Skeletal muscle satellite cell (primary cell): ENCODE data around the gene SNX20.

ENCODE experiments used
- H3K27me3 ChIP-seq: 2 replicates; pipeline ENCODE4 v1.7.0; 2013; ENCODE audit warnings: low read length; ENCODE audit not compliant: control insufficient read depth, insufficient read depth
- H3K36me3 ChIP-seq: 2 replicates; pipeline ENCODE4 v1.7.0; 2013; ENCODE audit warnings: mild to moderate bottlenecking, control low read depth, low read length; ENCODE audit not compliant: insufficient read depth
- H3K4me1 ChIP-seq: 2 replicates; pipeline ENCODE4 v1.7.0; 2013; ENCODE audit warnings: low read length; ENCODE audit not compliant: control insufficient read depth, insufficient read depth
- H3K4me2 ChIP-seq: 2 replicates; pipeline ENCODE4 v1.7.0; 2013; ENCODE audit warnings: mild to moderate bottlenecking, low read length
- H3K4me3 ChIP-seq: 2 replicates; pipeline ENCODE4 v1.7.0; 2013; ENCODE audit warnings: low read length
- H3K9ac ChIP-seq: 2 replicates; pipeline ENCODE4 v1.7.0; 2013; ENCODE audit warnings: mild to moderate bottlenecking, low read depth, low read length, moderate library complexity
- H3K9me3 ChIP-seq: replicated peaks from 2 replicates; pipeline ENCODE4 v1.7.0; 2013; ENCODE audit warnings: mild to moderate bottlenecking, control low read depth, low read length

Gene SNX20

DNA sequence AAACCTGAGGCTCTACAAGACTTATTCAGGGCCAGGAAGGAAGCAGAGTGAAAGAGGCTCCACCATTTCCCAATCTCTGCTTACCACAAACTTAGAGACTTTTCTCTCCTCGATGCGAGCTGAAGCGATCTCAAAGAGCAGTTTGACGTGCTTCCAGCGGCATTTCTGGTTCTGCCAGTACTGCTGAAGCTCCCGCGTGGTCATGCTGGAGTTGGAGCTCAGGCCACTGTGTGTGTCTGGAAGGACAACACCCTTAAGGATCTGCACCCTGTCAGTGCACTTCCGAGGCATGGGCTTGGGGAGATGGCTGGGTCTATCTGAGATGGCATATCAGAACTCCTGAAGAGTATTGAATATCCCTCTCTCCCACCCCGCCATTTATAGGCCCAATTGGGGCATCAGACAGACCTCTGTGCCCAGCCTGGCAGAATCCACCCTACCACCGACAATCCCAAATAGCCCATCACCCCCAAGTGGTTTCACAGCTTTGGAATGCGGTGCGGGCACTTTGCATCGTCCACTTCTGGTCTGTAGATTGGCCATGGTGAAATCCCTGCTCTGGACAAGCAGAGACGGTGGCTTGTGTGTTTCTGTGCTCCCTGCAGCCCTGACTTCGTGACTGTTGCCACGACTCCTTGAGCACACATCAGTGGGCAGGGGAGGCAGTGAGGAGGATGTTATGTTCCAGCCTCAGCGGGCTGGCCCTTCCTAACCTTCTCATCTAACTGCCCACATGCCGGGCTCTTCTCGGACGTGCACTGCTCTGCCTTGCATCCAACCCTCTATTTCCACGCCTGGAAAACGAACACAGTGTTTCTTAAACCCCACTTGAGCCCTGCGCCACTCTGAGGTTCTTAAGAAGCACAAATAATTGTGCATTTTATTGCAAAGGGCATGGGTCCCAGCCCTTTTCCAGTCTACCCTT, 5.2 kb downstream of the SNX20 start:
- Histone ChIP-seq H3K4me3 (no peak overlapping the region), H3K9me3 (peaks cover 13% of the 10 kb centered on the region), H3K4me1 (no peaks in the 10 kb centered on the region), H3K27me3 (no peaks in the 10 kb centered on the region), H3K36me3 (no peaks in the 10 kb centered on the region), H3K4me2 (no peak overlapping the region), H3K9ac (no peak overlapping the region)

DNA sequence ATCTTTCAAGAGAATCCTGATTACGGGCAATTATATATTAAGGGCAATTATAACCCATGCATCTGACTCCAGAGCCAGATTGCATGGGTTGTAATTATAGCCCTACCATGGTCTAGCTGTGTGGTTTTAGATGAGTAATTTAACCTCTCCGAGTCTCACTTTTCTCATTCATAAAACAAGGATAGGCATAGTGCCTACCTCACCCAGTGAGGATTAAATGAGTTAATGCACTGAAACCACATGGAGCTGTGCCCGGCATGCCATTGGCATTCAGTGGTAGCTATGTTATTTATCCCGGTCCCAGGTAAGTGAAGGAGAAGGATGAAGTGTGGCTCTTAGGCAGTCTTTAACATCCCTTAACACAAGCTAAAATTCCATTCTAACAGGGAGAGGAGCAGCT, 6.3 kb downstream of the SNX20 start:
- Histone ChIP-seq H3K36me3 (no peaks in the 10 kb centered on the region), H3K4me1 (no peaks in the 10 kb centered on the region), H3K9ac (no peak overlapping the region)

GRCh38 chr16:50673496-50674275, 7.4 kb downstream of the SNX20 start:
- Histone ChIP-seq H3K27me3 (no peaks in the 10 kb centered on the region), H3K9ac (no peak overlapping the region), H3K4me1 (no peaks in the 10 kb centered on the region), H3K9me3 (peaks cover 13% of the 10 kb centered on the region), H3K4me2 (no peak overlapping the region), H3K36me3 (no peaks in the 10 kb centered on the region), H3K4me3 (no peak overlapping the region)

More for the DNA sequence above, 6.3 kb downstream of the SNX20 start:
- Histone ChIP-seq H3K4me2 (no peak overlapping the region), H3K9me3 (peaks cover 13% of the 10 kb centered on the region), H3K4me3 (no peak overlapping the region), H3K27me3 (no peaks in the 10 kb centered on the region)

GRCh38 chr16:50671644-50672260, 9.4 kb downstream of the SNX20 start:
- H3K36me3 ChIP-seq, result no peaks in the 10 kb centered on the region
- no peak overlapping the region for H3K4me2 ChIP-seq
- no peak overlapping the region for H3K9ac ChIP-seq
- no peak overlapping the region for H3K4me3 ChIP-seq
- peaks cover 13% of the 10 kb centered on the region for H3K9me3 ChIP-seq
- H3K27me3 ChIP-seq, result no peaks in the 10 kb centered on the region
- H3K4me1 ChIP-seq, result no peaks in the 10 kb centered on the region

- Histone ChIP-seq H3K4me1 (no peaks in the 10 kb centered on the region), H3K4me2 (no peak overlapping the region), H3K9me3 (peaks cover 13% of the 10 kb centered on the region), H3K36me3 (no peaks in the 10 kb centered on the region), H3K27me3 (no peaks in the 10 kb centered on the region), H3K4me3 (no peak overlapping the region), H3K9ac (no peak overlapping the region)
These were observed 10.6 kb downstream of the SNX20 start for GRCh38 chr16:50670476-50670875.

DNA sequence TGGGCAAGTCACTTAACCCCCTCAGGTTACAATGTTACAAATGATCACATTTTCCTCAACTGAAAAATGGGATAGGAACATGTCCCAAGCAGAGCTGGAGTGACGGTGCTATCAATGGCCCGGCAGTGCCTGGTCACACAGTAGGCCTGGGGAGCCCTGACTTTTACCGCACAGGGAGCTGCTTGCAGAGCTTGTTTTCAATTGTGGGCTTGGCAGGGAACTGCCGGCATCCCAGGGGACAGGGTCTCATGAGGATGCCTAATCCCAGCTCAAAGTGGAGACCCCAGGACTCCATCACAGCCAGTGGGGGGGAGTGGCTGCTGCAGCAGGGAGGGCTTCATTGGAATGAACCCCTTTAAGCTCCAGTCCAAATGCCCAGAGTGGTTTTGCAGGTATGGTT, 11.4 kb downstream of the SNX20 start:
- Histone ChIP-seq H3K36me3 (no peaks in the 10 kb centered on the region), H3K4me1 (peaks cover 4% of the 10 kb centered on the region), H3K27me3 (no peaks in the 10 kb centered on the region), H3K9me3 (peaks cover 13% of the 10 kb centered on the region), H3K4me3 (no peak overlapping the region), H3K9ac (no peak overlapping the region), H3K4me2 (no peak overlapping the region)

DNA sequence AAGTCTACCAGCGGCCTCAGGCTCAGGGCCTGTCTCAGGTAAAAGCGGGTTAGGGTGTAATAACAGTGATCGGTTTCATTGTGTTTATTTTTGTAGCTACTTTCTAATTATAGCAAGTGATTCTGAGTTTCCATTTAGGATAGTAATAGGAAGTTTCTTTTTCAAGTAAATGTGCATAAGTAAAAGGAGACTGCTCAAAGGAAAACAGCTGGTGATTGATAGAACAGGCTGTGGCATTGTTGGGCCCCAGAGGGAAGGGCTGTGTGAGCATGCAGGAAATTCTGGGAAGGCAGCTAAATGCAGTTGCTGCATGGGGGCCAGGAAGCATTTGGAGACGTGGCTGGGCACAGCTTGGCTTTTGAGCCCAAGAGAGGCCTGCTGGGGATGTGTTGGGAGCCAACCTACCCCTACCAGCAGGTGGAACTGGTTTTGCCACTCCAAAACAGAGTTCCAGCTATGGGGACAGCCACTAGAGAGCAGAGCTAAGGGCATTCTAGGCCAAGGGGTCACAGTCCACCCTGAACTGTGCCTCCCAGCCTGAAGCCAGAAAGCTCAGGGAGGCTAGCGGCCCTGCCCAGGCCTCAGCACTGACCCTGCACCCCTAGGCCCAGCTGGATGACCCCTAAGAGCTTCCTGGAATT, 12.6 kb downstream of the SNX20 start:
- H3K36me3 ChIP-seq, result no peaks in the 10 kb centered on the region
- H3K9ac ChIP-seq, result no peak overlapping the region
- peaks cover 4% of the 10 kb centered on the region for H3K4me1 ChIP-seq
- no peak overlapping the region for H3K4me2 ChIP-seq
- peaks cover 13% of the 10 kb centered on the region for H3K9me3 ChIP-seq
- H3K4me3 ChIP-seq, result no peak overlapping the region
- no peaks in the 10 kb centered on the region for H3K27me3 ChIP-seq

GRCh38 chr16:50667497-50668367, 13.4 kb downstream of the SNX20 start:
- no peaks in the 10 kb centered on the region for H3K36me3 ChIP-seq
- no peak overlapping the region for H3K9ac ChIP-seq
- H3K4me3 ChIP-seq, result no peak overlapping the region
- H3K4me2 ChIP-seq, result no peak overlapping the region
- peaks cover 4% of the 10 kb centered on the region for H3K4me1 ChIP-seq
- H3K27me3 ChIP-seq, result no peaks in the 10 kb centered on the region
- H3K9me3 ChIP-seq, result peaks cover 11% of the 10 kb centered on the region

GRCh38 chr16:50666658-50667496, 14.2 kb downstream of the SNX20 start:
- Histone ChIP-seq H3K36me3 (no peaks in the 10 kb centered on the region), H3K4me2 (no peak overlapping the region), H3K4me3 (no peak overlapping the region), H3K9me3 (peaks cover 3% of the 10 kb centered on the region), H3K4me1 (peaks cover 4% of the 10 kb centered on the region), H3K27me3 (no peaks in the 10 kb centered on the region), H3K9ac (no peak overlapping the region)
